Forelimb muscle (tissue), 1 donor: ENCODE results near the gene RAP2A. TPM values are rescaled to one million over a fixed set of nuclear protein-coding genes. Genes with fewer than 3 reads are reported as not detected.

Experiments
- DNase-seq: peaks from one replicate; pipeline ENCODE4 v3.0.0-alpha.2; 2013; ENCODE audit warnings: low read depth
- polyA plus RNA-seq: library from polyadenylated mRNA; unstranded; fragments of 120-200 nt; gene quantifications from one replicate; pipeline ENCODE4 v1.2.1, GENCODE V29; 2013; ENCODE audit not compliant: insufficient read length

The RAP2A gene
- polyA plus RNA-seq, 1 donor, result 26.4 TPM

- no peak for DNase-seq
Observed at GRCh38 chr13:97492684-97493371, 58.9 kb downstream of the RAP2A start.

GRCh38 chr13:97493456-97493855 is 59.5 kb downstream of the RAP2A start:
- DNase-seq, result no peak

DNA sequence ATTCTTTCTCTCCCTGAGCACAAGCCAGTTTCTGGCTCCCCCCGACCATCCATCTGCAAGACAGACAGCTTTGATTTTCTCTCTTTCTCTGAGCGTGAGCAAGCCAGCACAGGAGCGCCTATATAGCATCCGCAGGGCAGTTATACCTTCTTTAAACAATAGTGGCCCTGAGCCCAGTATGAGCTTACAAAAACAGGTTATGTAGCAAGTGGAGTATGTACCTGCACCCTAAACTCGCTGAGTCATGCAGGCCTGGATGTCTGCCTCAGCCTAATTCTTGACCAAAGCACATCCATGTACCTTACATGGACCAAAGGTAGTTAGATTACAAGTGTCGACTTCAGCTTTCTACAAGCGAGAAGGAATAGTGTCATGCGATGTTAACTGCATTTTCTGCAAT is 61.7 kb downstream of the RAP2A start:
- no peak for DNase-seq

DNA sequence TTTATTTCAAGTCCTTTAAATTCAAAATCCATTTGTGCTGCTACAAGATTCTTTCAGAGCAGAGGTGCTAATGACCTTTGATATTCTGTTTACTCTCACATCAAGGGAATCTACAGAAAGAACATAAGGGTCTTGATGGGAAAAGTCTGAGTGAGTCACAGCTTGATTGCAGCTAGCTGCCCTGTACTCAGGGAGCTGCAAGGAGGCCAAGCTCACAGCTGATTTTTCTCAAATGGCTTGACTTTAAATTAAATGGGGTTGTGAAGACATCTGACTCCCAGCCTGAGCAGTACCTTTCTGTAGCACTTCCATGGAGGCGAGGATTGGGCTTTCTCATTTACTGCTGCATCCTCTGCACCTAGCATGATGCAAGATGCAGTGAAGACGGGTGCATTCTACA is 62.5 kb downstream of the RAP2A start:
- no peak for DNase-seq

- no peak for DNase-seq
Observed at GRCh38 chr13:97497400-97497799, 63.4 kb downstream of the RAP2A start.

DNA sequence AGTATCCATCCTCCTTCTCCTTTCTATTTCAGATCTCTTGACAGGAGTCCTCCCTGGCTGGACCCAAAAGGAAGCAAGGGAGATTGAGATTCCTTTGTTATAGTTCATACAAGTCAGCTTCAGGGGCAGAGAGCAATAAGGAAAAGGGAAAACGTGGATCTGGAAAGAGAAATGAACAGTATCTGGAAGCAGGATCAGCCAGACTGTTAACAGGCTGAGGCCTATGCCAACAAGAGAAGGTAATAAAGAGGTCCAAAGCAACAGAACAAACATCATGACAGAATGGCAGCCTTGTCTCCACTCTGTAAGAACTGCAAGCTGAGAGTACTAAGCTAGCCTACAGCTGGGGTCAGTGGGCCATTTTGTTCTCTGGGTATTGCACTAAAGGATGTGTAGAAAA is 64.5 kb downstream of the RAP2A start:
- no peak for DNase-seq

GRCh38 chr13:97499181-97499580 is 65.2 kb downstream of the RAP2A start:
- no peak for DNase-seq

GRCh38 chr13:97502181-97502580 is 68.2 kb downstream of the RAP2A start:
- DNase-seq, result peak; percentile 70

GRCh38 chr13:97502706-97503105 is 68.7 kb downstream of the RAP2A start:
- DNase-seq, result no peak

DNA sequence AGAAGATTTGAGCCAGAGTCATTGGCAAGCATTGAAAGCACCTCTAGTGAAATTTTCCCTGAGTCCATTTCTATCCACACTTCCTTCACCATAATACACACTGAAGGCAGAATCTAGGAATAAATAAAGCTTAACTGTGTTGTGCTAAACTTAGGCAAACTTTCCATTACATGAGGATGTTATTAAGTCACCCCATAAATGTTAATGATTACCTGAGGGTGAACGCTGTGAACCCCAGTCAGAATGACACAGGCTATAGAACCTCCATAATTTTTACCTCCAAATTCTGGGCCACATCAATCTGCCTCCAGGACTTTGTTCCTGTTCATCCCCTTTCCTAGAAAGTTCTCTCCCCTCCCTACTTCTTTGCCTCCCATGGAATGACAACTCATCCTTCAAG is 71.0 kb downstream of the RAP2A start:
- no peak for DNase-seq

DNA sequence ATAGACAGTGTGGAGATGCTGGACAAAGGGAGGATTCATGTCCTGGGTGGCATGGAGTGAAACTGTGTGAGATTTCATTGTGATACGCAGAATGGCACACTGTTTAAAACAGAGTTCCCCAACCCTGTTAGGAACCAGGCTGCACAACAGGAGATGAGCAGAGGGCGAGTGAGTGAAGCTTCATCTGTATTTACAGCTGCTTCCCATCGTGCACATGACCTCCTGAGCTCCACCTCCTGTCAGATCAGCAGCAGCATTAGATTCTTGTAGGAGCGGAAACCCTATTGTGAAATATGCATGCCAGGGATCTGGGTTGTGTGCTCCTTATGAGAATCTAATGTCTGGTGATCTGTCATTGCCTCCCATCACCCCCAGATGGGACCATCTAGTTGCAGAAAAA is 72.5 kb downstream of the RAP2A start:
- DNase-seq, result no peak

- no peak for DNase-seq
Observed at GRCh38 chr13:97512732-97513131, 78.8 kb downstream of the RAP2A start.

GRCh38 chr13:97515643-97516042 is 81.7 kb downstream of the RAP2A start:
- no peak for DNase-seq

GRCh38 chr13:97517967-97518366 is 84.0 kb downstream of the RAP2A start:
- no peak for DNase-seq

Other genes with a start within 250 kb of the RAP2A start
- gene MBNL2, start 211.8 kb upstream of the RAP2A start, polyA plus RNA-seq, result 26.5 TPM